ENCODE results near the gene SLC17A8.

- no peak for TF ChIP-seq EZH2 (IDR thresholded peaks at IDR 0.05; ENCODE audit: low read length)
- TF ChIP-seq, protein P1, sequence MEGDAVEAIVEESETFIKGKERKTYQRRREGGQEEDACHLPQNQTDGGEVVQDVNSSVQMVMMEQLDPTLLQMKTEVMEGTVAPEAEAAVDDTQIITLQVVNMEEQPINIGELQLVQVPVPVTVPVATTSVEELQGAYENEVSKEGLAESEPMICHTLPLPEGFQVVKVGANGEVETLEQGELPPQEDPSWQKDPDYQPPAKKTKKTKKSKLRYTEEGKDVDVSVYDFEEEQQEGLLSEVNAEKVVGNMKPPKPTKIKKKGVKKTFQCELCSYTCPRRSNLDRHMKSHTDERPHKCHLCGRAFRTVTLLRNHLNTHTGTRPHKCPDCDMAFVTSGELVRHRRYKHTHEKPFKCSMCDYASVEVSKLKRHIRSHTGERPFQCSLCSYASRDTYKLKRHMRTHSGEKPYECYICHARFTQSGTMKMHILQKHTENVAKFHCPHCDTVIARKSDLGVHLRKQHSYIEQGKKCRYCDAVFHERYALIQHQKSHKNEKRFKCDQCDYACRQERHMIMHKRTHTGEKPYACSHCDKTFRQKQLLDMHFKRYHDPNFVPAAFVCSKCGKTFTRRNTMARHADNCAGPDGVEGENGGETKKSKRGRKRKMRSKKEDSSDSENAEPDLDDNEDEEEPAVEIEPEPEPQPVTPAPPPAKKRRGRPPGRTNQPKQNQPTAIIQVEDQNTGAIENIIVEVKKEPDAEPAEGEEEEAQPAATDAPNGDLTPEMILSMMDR (optimal IDR thresholded peaks at IDR 0.05 in 1 of 3, IDR thresholded peaks at IDR 0.05 in 1 of 3, conservative IDR thresholded peaks at IDR 0.05 in 1 of 3; ENCODE audit: extremely low read depth in 1 of 3, insufficient read depth in 2 of 3, low read length in 3 of 3) = no peak
Measured at GRCh38 chr12:100450735-100451134, 93.9 kb downstream of the SLC17A8 start.

All from keratinocyte (primary cell).